DOHH2 (cell line): Measurements from ENCODE around the gene BDKRB2.

Experiments
- H3F3A ChIP-seq: fragments of 200-600 bp; sonication (generic), shearing (Covaris generic); 2 replicates; pipeline ENCODE4 v1.6.0; 2016; ENCODE audit warnings: antibody characterized with exemption, mild to moderate bottlenecking; ENCODE audit not compliant: control insufficient read depth, insufficient read depth
- H3K27ac ChIP-seq: fragments of 200-600 bp; sonication (generic); 2 replicates; pipeline ENCODE4 v1.5.1; 2014; ENCODE audit warnings: low read depth, mild to moderate bottlenecking, low read length, moderate library complexity
- H3K27me3 ChIP-seq: fragments of 200-600 bp; sonication (generic); 2 replicates; pipeline ENCODE4 v1.6.1; 2014; ENCODE audit warnings: mild to moderate bottlenecking, low read length, mixed read lengths; ENCODE audit not compliant: control insufficient read depth
- H3K36me3 ChIP-seq: fragments of 200-600 bp; sonication (generic); 2 replicates; pipeline ENCODE4 v1.6.1; 2014; ENCODE audit warnings: mild to moderate bottlenecking, low read length, moderate library complexity, mixed read lengths; ENCODE audit not compliant: control insufficient read depth
- H3K4me1 ChIP-seq: fragments of 200-600 bp; sonication (generic); 2 replicates; pipeline ENCODE4 v1.6.1; 2014; ENCODE audit warnings: mild to moderate bottlenecking, low read length, mixed read lengths; ENCODE audit not compliant: control insufficient read depth
- H3K4me2 ChIP-seq: fragments of 200-600 bp; sonication (generic); 2 replicates; pipeline ENCODE4 v1.6.0; 2014; ENCODE audit warnings: mild to moderate bottlenecking, low read length, moderate library complexity
- H3K4me3 ChIP-seq: fragments of 200-600 bp; sonication (generic); 2 replicates; pipeline ENCODE4 v1.5.1; 2014; ENCODE audit warnings: mild to moderate bottlenecking, low read length, mixed read lengths
- H3K79me2 ChIP-seq: fragments of 200-600 bp; sonication (generic); 2 replicates; pipeline ENCODE4 v1.6.1; 2014; ENCODE audit warnings: mild to moderate bottlenecking, low read length, mixed read lengths; ENCODE audit not compliant: control insufficient read depth
- H3K9me2 ChIP-seq: fragments of 200-600 bp; sonication (generic); replicated peaks from 2 replicates; pipeline ENCODE4 v1.6.1; 2014; ENCODE audit warnings: mild to moderate bottlenecking, low read length, mixed read lengths; ENCODE audit not compliant: control insufficient read depth
- H3K9me3 ChIP-seq: fragments of 200-600 bp; sonication (generic); 2 replicates; pipeline ENCODE4 v1.6.1; 2014; ENCODE audit warnings: antibody characterized with exemption, low read length, mixed read lengths; ENCODE audit not compliant: control insufficient read depth, insufficient read depth
- H4K20me1 ChIP-seq: fragments of 200-600 bp; sonication (generic); 2 replicates; pipeline ENCODE4 v1.6.0; 2014; ENCODE audit warnings: low read depth, mild to moderate bottlenecking, antibody characterized with exemption, low read length, moderate library complexity; ENCODE audit not compliant: control insufficient read depth, insufficient read depth
- CTCF ChIP-seq: fragments of 200-600 bp; sonication (generic); IDR thresholded peaks from one replicate; pipeline ENCODE4 v1.5.1; 2014; ENCODE audit warnings: antibody characterized with exemption, mild to moderate bottlenecking, low read depth, low read length; ENCODE audit not compliant: poor library complexity, severe bottlenecking
- EZH2phosphoT487 ChIP-seq: fragments of 200-600 bp; sonication (generic); IDR thresholded peaks from 2 replicates; pipeline ENCODE4 v1.6.1; 2017; ENCODE audit warnings: borderline replicate concordance, mild to moderate bottlenecking, antibody characterized with exemption, low read length, moderate library complexity, mixed read lengths

BDKRB2 gene

GRCh38 chr14:96167224-96168148 lies 37.2 kb upstream of the BDKRB2 start:
- Histone ChIP-seq H3K4me2 (no peak overlapping the region), H3F3A (no peaks in the 10 kb centered on the region), H3K27me3 (no peaks in the 10 kb centered on the region), H3K79me2 (no peaks in the 10 kb centered on the region), H3K9me2 (no peaks in the 10 kb centered on the region), H3K4me1 (no peaks in the 10 kb centered on the region), H3K36me3 (no peaks in the 10 kb centered on the region), H3K4me3 (no peak overlapping the region), H3K27ac (no peak overlapping the region), H4K20me1 (no peaks in the 10 kb centered on the region), H3K9me3 (no peaks in the 10 kb centered on the region)
- no peak for TF ChIP-seq CTCF
- no peak for TF ChIP-seq EZH2phosphoT487

GRCh38 chr14:96168581-96168980 lies 36.1 kb upstream of the BDKRB2 start:
- Histone ChIP-seq H3K79me2 (no peaks in the 10 kb centered on the region), H3K36me3 (no peaks in the 10 kb centered on the region), H3K4me2 (no peak overlapping the region), H3K27ac (no peak overlapping the region), H3K4me1 (no peaks in the 10 kb centered on the region), H3K4me3 (no peak overlapping the region), H4K20me1 (no peaks in the 10 kb centered on the region), H3F3A (no peaks in the 10 kb centered on the region), H3K27me3 (no peaks in the 10 kb centered on the region), H3K9me2 (no peaks in the 10 kb centered on the region), H3K9me3 (no peaks in the 10 kb centered on the region)
- TF ChIP-seq EZH2phosphoT487 (no peak), CTCF (no peak)

GRCh38 chr14:96170961-96171592 lies 33.6 kb upstream of the BDKRB2 start:
- TF ChIP-seq EZH2phosphoT487 (no peak), CTCF (no peak)
- no peak overlapping the region for H3K4me3 ChIP-seq

More at GRCh38 chr14:96170961-96171592, 33.6 kb upstream of the BDKRB2 start:
- Histone ChIP-seq H3F3A (no peaks in the 10 kb centered on the region), H3K27me3 (no peaks in the 10 kb centered on the region), H3K79me2 (no peaks in the 10 kb centered on the region), H3K4me1 (no peaks in the 10 kb centered on the region), H3K36me3 (no peaks in the 10 kb centered on the region), H3K9me2 (no peaks in the 10 kb centered on the region), H3K9me3 (no peaks in the 10 kb centered on the region), H3K27ac (no peak overlapping the region), H4K20me1 (no peaks in the 10 kb centered on the region), H3K4me2 (no peak overlapping the region)
